ENCODE data around the gene KLF5.
"Not testable (repeated sequence)": the region's sequence is repeated elsewhere in the genome, so short reads cannot be mapped to it uniquely, and the experiment has no call there.

The KLF5 gene

GRCh38 chr13:73090116-73090822, 31.5 kb downstream of the KLF5 start:
- DNase-seq = no peak

- DNase-seq = no peak
These were observed 32.0 kb downstream of the KLF5 start for GRCh38 chr13:73090823-73091187.

- no peak for DNase-seq
These were observed 34.0 kb downstream of the KLF5 start for GRCh38 chr13:73092829-73093228.

GRCh38 chr13:73096173-73096572, 37.4 kb downstream of the KLF5 start:
- DNase-seq = no peak

- no peak for DNase-seq
These were observed 37.8 kb downstream of the KLF5 start for GRCh38 chr13:73096638-73097037.

- DNase-seq = not testable (repeated sequence)
These were observed 42.0 kb downstream of the KLF5 start for GRCh38 chr13:73100781-73101180.

- no peak for DNase-seq
These were observed 42.7 kb downstream of the KLF5 start for GRCh38 chr13:73101351-73102007.

- no peak for DNase-seq
These were observed 44.4 kb downstream of the KLF5 start for GRCh38 chr13:73103238-73103637.

- DNase-seq = no peak
These were observed 47.8 kb downstream of the KLF5 start for GRCh38 chr13:73106513-73107178.

- no peak for DNase-seq
These were observed 48.7 kb downstream of the KLF5 start for GRCh38 chr13:73107481-73107880.

GRCh38 chr13:73107970-73108369, 49.2 kb downstream of the KLF5 start:
- DNase-seq = no peak

GRCh38 chr13:73109288-73109899, 50.6 kb downstream of the KLF5 start:
- DNase-seq = no peak

- DNase-seq = no peak
These were observed 51.2 kb downstream of the KLF5 start for GRCh38 chr13:73109969-73110368.

GRCh38 chr13:73110814-73111213, 52.0 kb downstream of the KLF5 start:
- DNase-seq = no peak

- DNase-seq = no peak
These were observed 52.5 kb downstream of the KLF5 start for GRCh38 chr13:73111331-73111730.

GRCh38 chr13:73119612-73120011, 60.8 kb downstream of the KLF5 start:
- DNase-seq = no peak

Measured in activated CD8-positive, alpha-beta memory T cell treated with anti-CD3 and anti-CD28 coated beads, Interleukin-2, amount 50 U/mL, for 48 hours (primary cell).